Fibroblast of mammary gland (primary cell): ENCODE results near the gene RFX3.

Source experiments
- DNase-seq: peaks from one replicate; pipeline ENCODE4 v3.0.0-alpha.2; 2010; ENCODE audit warnings: low read depth
- H3K4me3 ChIP-seq: 2 replicates; pipeline ENCODE4 v1.5.1; 2011; ENCODE audit warnings: low read depth, mild to moderate bottlenecking, low read length, moderate library complexity; ENCODE audit not compliant: control insufficient read depth
- CTCF ChIP-seq: conservative IDR thresholded peaks from 2 replicates; pipeline ENCODE4 v1.5.1; 2011; ENCODE audit warnings: low read depth, low read length, inconsistent platforms; ENCODE audit not compliant: control insufficient read depth, insufficient read depth

RFX3 gene

GRCh38 chr9:3458806-3459475 lies 66.9 kb downstream of the RFX3 start:
- no peak for TF ChIP-seq CTCF
- no peak overlapping the region for H3K4me3 ChIP-seq
- peak; percentile 12 for DNase-seq

- no peak for DNase-seq
- H3K4me3 ChIP-seq = no peak overlapping the region
- TF ChIP-seq CTCF = no peak
Measured at GRCh38 chr9:3457175-3457574, 68.6 kb downstream of the RFX3 start.

- DNase-seq = no peak
- no peak overlapping the region for H3K4me3 ChIP-seq
- no peak for TF ChIP-seq CTCF
Measured at GRCh38 chr9:3455717-3456116, 70.1 kb downstream of the RFX3 start.

- TF ChIP-seq CTCF = no peak
- DNase-seq = no peak
- H3K4me3 ChIP-seq = no peak overlapping the region
Measured at GRCh38 chr9:3455094-3455493, 70.7 kb downstream of the RFX3 start.

- DNase-seq = no peak
- TF ChIP-seq CTCF = no peak
- no peak overlapping the region for H3K4me3 ChIP-seq
Measured at GRCh38 chr9:3451956-3452355, 73.8 kb downstream of the RFX3 start.

GRCh38 chr9:3447788-3448187 lies 78.0 kb downstream of the RFX3 start:
- TF ChIP-seq CTCF = no peak
- DNase-seq = no peak
- no peak overlapping the region for H3K4me3 ChIP-seq

- H3K4me3 ChIP-seq = no peak overlapping the region
- no peak for TF ChIP-seq CTCF
- DNase-seq = no peak
Measured at GRCh38 chr9:3447143-3447542, 78.7 kb downstream of the RFX3 start.
